NOMO-1 treated with DMSO at 0.1 percent for 48 hours (cell line): ENCODE measurements around the gene OR5A2.
"Not testable (repeated sequence)": the region's sequence is repeated elsewhere in the genome, so short reads cannot be mapped to it uniquely, and the experiment has no call there.

Source experiments
- DNase-seq: peaks from one replicate; lab custom pipeline; 2025; ENCODE audit not compliant: unreplicated experiment; lab: John Stamatoyannopoulos, UW

OR5A2 gene

GRCh38 chr11:59426361-59427067 is at the start of gene OR5A2:
TSS of gene OR5A2 (minus strand) at chr11:59426413. CDS start at chr11:59422953, 3,460 bp downstream.
- DNase-seq = no peak

GRCh38 chr11:59475176-59475575 is 49.0 kb upstream of the OR5A2 start:
- no peak for DNase-seq

- DNase-seq = no peak
Measured at GRCh38 chr11:59473015-59473414, 46.8 kb upstream of the OR5A2 start, which contains the start of gene OR4D10. TSS of gene OR4D10 (plus strand) at chr11:59473315. CDS start at chr11:59477430, 4,115 bp downstream.

DNA sequence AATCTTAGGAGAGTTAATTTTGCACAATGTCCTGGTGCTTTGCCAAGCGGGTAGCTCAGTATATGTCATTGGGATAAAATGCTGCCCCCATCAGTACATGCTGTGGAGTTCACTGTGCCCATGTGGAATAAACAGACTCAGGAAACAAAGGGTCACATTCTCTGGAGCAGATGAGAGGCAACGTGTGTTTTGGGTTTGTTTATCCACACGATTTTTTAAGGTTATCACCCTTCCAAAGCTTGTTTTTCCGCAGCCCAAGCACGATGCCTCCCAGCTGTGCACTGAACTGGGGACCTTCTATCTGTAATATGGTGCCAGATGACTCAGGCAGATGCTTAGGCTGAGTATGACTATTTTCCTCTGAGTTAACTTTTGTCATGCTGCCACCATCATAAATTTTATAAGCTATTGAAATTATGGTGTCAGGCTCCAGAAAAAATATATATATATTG is 37.0 kb upstream of the OR5A2 start:
- no peak for DNase-seq

DNA sequence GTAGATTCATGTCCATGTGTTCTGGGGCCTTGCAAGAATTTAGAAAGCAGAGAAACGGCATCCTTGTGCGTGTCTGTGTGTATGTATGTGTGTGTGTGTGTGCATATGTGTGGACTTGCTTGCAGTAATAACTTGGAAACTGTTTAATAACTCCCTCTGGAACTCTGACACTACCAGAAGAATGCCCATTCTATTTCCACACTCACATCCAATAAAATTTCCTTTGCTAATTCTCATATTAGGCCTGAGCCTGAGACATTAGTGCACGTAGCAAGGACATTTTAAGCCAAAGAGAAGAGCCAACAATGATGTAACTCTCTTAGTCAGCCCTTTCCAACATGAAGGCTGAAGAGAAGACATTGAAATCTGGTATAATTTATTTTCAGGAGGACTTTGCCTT is 33.7 kb upstream of the OR5A2 start:
- DNase-seq = no peak

GRCh38 chr11:59456661-59457060 is 30.4 kb upstream of the OR5A2 start, which contains the start of gene OR4D6:
TSS of gene OR4D6 (plus strand) at chr11:59456961. CDS start at chr11:59456961, 0 bp downstream.
- DNase-seq = no peak

DNA sequence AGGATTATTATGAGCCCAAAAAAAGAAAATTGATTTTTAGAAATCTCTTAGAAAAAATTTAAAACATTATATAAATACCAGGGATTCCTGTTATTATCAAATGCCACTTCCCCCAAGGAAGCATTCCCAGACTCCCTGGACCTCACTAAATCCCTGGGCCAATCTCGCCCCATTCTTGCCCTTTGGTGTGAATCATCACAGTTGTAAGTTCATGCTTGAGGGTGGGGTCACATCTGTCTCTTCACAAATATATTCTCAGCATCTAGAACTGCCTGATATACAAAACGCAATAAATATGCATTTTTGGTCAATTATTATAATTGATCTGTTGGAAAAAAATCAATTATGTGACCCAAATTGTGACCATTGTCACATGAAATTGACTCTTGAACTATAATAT is 22.3 kb upstream of the OR5A2 start:
- no peak for DNase-seq

DNA sequence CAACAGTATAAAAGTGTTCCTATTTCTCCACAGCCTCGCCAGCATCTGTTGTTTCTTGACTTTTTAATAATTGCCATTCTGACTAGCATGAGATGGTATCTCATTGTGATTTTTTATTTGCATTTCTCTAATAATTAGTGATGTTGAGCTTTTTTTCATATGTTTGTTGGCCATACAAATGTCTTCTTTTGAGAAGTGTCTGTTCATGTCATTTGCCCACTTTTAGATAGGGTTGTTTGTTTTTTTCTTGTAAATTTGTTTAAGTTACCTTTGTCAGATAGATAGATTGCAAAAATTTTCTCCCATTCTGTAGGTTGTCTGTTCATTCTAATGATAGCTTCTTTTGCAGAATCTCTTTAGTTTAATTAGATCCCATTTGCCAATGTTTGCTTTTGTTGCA is 19.4 kb upstream of the OR5A2 start:
- DNase-seq = not testable (repeated sequence)

- DNase-seq = no peak
Measured at GRCh38 chr11:59437770-59438169, 11.6 kb upstream of the OR5A2 start.

GRCh38 chr11:59436169-59436568 is 10.0 kb upstream of the OR5A2 start, which contains the start of gene OR5A1:
TSS of gene OR5A1 (plus strand) at chr11:59436469. CDS start at chr11:59443169, 6,700 bp downstream.
- no peak for DNase-seq

GRCh38 chr11:59429924-59430516 is 3.8 kb upstream of the OR5A2 start:
- peak; percentile 73 for DNase-seq

DNA sequence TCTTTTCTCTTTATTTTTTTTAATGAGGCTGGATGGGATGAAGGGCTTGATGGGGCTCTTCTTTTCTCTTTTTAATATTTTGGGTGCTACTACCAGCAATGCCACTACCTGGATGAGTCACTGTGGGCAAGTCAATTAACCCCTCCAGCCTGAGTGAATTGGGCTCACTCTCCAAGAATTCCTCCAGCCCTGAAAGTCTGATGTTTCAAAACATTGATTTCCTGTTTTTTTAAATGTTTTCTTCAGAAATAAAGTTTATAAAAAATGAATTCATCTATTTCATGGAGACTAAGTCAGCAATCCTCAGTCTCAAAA is 812 bp upstream of the OR5A2 start:
- no peak for DNase-seq

DNA sequence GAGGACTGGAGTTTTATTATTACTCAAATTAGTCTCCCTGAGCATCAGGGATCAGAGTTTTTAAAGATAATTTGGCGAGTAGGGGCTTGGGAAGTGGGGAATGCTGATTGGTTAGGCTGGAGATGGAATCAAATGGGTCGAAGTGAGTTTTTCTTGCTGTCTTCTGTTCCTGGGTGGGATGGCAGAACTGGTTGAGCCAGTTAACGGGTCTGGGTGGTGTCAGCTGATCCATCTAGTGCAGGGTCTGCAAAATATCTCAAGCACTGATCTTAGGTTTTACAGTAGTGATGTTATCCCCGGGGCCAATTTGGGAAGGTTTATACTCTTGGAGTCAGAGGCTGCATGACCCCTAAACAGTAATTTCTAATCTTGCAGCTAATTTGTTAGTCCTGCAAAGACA is 1.1 kb downstream of the OR5A2 start:
- DNase-seq = no peak

GRCh38 chr11:59423835-59424234 is 2.4 kb downstream of the OR5A2 start:
- DNase-seq = no peak

GRCh38 chr11:59418156-59418555 is 8.1 kb downstream of the OR5A2 start:
- DNase-seq = no peak

GRCh38 chr11:59417023-59417422 is 9.2 kb downstream of the OR5A2 start:
- peak; percentile 19 for DNase-seq

DNA sequence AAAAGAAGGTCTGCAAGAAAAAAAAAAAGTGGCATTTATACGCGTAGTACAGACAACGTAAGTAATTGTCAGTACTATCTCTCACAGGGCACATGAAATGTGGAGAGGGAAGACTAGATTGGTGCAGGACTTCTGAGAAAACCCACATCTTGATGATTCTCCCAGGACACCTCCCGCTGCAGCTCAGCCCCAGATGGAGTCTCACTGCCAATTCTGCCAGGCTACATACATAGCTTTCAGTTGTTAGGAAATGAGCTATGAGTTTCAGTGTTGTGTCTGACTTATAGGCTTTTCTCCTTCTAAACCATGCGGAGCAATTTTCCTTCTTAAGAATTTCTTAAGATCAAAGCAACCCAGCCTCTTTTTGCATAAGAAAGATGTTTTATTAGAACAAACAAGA is 9.6 kb downstream of the OR5A2 start:
- no peak for DNase-seq

DNA sequence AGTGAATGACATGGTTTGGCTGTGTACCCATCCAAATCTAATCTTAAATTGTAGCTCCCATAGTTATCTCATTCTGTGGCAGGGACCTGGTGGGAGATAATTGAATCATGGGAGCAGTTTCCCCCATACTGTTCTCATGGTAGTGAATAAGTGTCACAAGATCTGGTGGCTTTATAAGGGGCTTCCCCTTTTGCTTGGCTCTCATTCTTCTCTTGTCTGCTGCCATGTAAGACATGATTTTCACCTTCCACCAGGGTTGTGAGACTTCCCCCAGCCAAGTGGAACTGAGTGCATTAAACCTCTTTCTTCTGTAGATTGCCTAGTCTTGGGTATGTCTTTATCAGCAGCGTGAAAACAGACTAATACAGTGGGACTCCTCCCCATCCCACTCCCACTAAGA is 11.1 kb downstream of the OR5A2 start:
- DNase-seq = peak; percentile 28

- peak; percentile 98 for DNase-seq
Measured at GRCh38 chr11:59413646-59414045, 12.6 kb downstream of the OR5A2 start.

- no peak for DNase-seq
Measured at GRCh38 chr11:59403546-59403945, 22.7 kb downstream of the OR5A2 start.

GRCh38 chr11:59401262-59401552 is 25.0 kb downstream of the OR5A2 start:
- DNase-seq = no peak

DNA sequence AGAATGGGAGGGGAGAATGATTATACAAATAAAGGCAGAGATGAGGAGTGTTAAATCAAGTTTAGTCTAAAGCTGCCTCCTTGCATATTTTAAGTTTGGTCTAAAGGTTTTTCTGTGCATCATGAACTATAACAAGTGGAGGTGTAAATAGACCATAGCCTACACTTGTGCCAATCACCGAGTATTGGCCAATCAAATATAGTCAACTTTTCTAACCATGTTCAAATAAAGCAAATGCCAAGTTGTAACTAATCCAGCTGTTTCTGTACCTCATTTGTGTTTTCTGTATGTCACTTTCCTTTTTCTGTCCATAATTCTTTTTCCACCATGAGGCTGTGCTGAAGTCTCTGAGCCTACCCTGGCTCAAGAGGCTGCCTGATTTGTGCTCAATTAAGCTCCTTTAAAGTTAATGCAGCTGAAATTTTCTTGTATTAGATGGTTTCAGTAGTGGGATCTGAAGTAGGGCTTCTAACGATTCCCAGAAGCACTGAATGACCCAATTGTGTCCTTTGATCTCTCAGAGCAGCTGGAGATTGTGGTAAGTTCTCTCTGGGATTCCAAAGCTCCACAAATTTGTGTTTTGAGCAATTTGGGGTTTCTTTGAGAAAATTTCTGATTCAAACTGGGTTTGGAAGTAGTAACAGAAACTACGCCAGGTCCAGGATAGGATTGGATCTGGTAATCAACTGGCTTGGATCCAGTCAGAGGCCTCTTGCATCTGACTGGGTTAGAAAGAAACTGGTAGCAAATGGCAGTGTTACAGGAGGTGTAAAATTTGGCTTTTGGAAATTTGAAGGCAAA is 25.6 kb downstream of the OR5A2 start:
- no peak for DNase-seq
